HG03342 (cell line): ENCODE results near the gene ADORA2B.

Experiments used
- ATAC-seq: cut with Tn5 transposase; IDR thresholded peaks from one replicate; pipeline ENCODE4 v1.9.1; 2021; ENCODE audit warnings: mild to moderate bottlenecking, moderate library complexity; ENCODE audit not compliant: unreplicated experiment

ADORA2B gene

DNA sequence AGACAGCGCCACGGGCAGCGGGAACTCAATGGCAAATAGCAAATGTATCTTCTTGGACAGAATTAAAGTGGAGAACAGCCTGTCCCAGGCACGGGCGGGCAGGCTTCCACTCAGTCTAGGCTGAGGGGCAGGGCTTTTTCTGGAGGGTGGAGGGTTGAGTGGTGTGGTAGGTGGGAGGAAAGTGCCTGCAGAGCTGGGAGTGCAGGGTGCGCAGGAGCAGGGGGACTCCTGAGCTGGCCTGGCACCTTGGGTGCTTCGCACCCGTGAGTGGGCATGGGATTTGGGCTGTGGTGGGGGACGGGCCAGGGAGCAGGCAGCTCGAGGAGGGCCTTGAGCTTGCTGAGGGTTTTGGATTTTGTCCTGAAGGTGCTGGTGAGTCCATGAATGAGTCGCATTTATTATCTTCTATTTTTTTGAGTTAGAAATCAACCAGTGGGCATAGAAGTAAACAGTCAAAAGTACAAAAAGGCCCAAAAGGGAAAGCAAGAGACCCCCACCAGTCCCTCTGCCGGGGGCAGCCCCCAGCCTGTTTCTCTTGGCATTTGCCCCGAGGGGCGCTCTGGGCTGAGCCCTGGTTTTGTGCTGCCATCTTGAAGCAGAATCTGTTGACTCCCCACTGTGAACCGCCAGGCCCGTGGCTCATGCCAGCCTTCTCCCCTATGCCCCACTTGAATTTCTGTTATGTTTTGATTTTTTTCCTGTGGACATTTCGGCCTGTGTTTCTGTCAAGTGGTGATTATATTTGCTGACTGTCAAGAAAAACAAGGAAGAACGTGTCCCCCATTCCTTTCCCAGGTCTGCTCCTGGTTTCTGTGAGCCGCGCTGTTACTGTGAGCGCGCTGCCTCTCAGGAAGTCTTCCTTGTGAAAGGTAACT lies 8.2 kb downstream of the ADORA2B start:
- ATAC-seq, result no peak

- ATAC-seq, result no peak
Observed at GRCh38 chr17:15954222-15954621, 9.3 kb downstream of the ADORA2B start.

DNA sequence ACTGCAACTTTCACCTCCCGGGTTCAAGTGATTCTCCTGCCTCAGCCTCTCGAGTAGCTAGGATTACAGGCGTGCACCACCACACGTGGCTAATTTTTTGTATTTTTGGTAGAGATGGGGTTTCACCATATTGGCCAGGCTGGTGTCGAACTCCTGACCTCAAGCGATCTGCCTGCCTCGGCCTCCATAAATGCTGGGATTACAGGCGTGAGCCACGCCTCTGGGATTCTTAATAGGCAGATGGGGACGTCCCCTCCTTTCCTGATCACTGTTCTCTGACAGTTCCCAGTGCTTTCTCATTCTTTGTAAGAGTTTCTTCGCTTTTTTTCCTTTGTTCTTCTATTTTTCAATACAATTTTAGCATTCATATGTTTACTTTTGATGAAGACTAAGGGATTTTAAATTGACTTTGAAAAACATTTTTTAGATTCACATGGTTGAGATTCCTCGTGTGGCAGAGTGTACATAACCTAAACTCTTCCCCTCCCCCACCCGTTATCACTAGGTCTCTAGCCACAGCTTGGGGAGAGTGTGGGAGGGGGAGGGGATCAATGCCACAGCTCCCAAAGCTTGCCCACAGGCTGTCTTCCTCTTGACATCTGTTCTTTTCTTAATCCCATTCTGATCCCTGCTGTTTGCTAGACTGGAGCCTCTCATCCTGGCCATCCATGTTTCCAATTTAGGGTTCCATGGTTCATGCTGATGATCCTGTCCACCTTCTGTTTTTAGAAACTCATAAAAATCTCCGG lies 11.0 kb downstream of the ADORA2B start:
- no peak for ATAC-seq

DNA sequence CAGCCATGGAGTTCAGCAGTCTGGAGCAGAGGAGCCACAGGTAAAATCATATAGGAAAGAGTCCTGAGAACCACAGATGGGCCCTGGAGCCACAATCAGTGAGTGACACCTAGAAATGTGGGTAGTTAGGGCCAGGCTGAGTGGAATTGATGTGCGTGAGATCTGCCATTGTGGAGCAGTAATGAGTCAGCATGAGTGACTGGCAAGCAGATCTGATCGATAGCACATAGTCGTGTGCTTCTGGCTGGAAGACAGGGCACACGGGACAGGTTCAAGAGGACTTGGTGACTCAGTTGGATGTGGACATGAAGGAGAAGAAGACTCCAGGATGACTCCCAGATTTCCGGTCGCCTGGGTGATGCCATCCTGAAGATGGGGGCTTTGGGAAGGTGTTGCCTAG lies 12.3 kb downstream of the ADORA2B start:
- no peak for ATAC-seq

- no peak for ATAC-seq
Observed at GRCh38 chr17:15957608-15958307, 12.8 kb downstream of the ADORA2B start.

DNA sequence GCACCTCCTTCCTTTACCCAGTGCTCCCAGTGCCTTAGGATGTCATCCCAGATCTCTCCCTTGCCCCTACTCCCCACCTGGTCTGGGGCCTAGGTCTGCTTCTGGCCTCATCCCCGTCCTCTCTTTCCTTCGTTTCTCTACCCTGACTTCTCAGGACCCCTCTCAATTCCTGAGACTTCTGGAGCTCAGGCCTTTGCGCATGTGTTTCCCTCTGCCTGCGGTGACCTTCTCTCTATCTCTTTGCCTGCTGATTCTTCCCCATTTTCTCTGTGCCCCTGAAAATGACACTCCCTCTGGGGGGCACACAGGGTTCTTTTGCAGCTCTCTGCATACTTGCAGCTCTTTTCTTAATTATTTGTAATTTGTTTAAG lies 13.5 kb downstream of the ADORA2B start:
- ATAC-seq, result no peak

GRCh38 chr17:15963670-15964110 lies 18.8 kb downstream of the ADORA2B start:
- ATAC-seq, result no peak

GRCh38 chr17:15965528-15965927 lies 20.6 kb downstream of the ADORA2B start:
- ATAC-seq, result no peak

GRCh38 chr17:15966183-15966878 lies 21.4 kb downstream of the ADORA2B start:
- no peak for ATAC-seq

DNA sequence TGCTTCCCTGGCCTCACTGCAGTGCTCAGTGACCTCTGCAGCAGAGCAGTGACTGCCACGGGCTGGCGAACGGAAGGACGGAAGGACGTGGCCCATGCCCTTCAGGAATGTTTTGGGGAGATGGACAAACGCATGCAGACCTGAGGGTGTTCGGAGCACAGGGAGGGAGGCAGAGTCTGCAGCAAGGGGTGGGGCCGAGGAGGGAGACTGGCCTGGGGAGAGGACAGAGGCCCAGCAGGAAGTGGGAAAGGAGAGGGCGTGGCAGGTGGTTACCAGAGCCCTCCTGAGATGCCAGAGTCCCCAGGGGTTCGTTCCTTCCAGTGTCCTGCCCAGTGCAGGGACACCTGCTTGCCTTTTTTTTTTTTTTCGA lies 21.9 kb downstream of the ADORA2B start:
- ATAC-seq, result no peak

DNA sequence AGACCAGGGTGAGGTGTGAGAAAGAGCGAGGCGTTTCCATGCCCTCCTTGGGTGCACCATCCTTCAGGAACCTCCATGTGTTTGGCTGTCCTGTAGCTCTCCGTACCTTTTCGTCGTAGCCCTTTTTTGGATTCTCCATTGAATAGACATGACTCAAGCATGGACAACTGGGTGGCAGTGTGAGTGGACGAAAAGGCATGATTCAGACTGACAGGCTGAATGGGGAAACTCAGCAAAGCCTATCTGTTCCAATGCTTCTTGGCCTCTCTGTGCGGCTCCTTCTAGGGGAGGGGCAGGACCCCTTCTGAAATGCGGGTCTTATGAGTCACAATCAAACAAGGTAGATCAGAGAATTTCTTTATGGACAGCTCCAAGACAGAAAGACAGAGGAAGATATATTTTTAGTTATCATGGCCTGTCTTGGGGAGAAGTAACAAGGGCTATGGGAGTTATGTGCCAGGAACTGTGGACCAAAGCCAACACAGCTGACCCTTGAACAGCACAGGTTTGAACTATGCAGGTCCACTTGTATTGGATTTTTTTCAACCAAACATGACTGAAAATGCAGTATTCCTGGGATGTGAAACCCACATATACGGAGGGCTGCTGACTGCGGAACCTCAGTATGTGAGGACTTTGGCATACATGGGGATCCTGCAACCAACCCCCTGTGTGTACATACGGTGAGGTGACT lies 22.9 kb downstream of the ADORA2B start:
- no peak for ATAC-seq

DNA sequence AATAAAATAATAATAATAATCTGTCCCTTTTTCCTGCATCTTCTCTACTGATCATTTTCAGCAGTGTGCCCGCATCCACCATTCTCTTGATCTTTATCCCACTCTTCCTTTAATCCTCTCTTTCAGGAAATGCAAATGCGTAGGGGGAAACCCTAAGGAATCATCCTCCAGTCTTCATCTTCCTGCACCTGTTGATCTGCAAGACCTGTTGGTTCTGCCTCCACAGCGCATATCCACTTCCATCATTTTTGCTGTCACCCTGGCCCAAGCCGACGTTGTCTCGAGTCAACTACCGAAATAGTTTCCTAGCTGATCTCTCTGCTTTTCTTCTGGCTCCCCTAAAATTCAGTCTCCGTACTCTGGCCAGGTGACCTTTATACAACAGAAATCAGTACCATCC lies 24.5 kb downstream of the ADORA2B start:
- ATAC-seq, result no peak

GRCh38 chr17:15970500-15970899 lies 25.6 kb downstream of the ADORA2B start:
- ATAC-seq, result no peak

DNA sequence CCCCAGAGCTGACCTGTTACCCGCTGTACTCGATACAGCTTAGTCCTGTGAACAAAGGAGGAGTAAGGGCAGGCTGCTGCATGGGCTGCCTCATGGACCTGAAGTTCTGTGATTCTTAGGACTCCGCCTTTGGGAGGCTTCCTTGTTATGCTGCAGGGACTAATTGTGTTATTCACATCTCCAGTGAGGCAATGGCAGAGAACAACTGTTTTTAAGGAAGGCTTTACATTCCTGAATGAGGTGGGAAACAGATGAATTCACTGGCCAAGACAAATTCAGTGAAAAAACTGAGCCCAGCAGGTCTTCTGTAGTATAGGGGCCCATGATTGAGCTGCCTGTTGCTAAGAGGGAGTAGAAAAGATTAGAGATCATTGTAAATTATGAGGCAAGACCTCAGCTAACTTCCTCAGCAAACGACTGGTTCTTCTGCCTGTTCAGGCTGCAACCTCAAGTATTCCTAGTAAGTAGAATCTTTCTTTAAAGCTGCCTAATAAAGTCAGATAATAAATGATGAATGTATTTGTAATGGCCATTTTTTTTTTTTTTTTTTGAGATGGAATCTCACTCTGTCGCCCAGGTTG lies 26.3 kb downstream of the ADORA2B start:
- ATAC-seq, result no peak

- no peak for ATAC-seq
Observed at GRCh38 chr17:15971882-15972281, 27.0 kb downstream of the ADORA2B start.

DNA sequence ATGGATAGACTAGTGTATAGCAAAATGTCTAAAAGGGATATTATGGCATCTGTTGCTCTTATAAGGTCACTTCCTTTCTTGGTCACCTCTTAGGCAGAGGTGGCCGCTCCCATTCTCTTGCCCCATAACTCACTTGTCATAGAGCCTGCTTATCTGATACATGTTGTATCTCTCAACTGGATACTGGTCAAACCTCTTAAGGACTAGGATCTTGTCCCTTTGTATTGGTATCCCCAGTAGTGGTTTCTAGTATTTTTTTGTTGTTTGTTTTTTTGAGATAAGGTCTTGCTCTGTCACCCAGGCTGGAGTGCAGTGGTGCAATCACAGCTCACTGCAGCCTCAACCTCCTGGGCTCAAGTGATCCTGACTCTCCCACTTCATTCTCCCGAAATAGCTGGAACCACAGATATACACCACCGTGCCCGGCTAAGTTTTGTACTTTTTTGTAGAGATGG lies 27.6 kb downstream of the ADORA2B start:
- no peak for ATAC-seq

- ATAC-seq, result no peak
Observed at GRCh38 chr17:15973016-15973415, 28.1 kb downstream of the ADORA2B start.

GRCh38 chr17:15973834-15974233 lies 28.9 kb downstream of the ADORA2B start:
- ATAC-seq, result no peak

GRCh38 chr17:15977894-15978293 lies 33.0 kb downstream of the ADORA2B start:
- no peak for ATAC-seq

- no peak for ATAC-seq
Observed at GRCh38 chr17:15978606-15979005, 33.7 kb downstream of the ADORA2B start.
